Stimulated activated CD4-positive, alpha-beta T cell treated with anti-CD3 and anti-CD28 coated beads, TNF-alpha, amount 100 ng/mL, for 24 hours (primary cell): ENCODE measurements around the gene DPH3.
A peak's percentile ranks its signal among the peaks of the same experiment; 100 is the strongest.

ENCODE experiments used
- DNase-seq, 3 experiments: peaks; one replicate each; pipeline ENCODE4 v3.0.0-alpha.2; 2020; ENCODE audit warnings: low read depth in 3 of 3

DPH3 gene

GRCh38 chr3:16255326-16255725 lies 9.4 kb downstream of the DPH3 start:
- no peak for DNase-seq

- DNase-seq: no peak
Observed at GRCh38 chr3:16254916-16255315, 9.8 kb downstream of the DPH3 start.

GRCh38 chr3:16253601-16254000 lies 11.1 kb downstream of the DPH3 start:
- DNase-seq: no peak

GRCh38 chr3:16252988-16253387 lies 11.8 kb downstream of the DPH3 start:
- no peak for DNase-seq

GRCh38 chr3:16252243-16252978 lies 12.3 kb downstream of the DPH3 start:
- DNase-seq: no peak

- no peak for DNase-seq
Observed at GRCh38 chr3:16251316-16252085, 13.2 kb downstream of the DPH3 start.

- DNase-seq: no peak
Observed at GRCh38 chr3:16249886-16250285, 14.9 kb downstream of the DPH3 start.

GRCh38 chr3:16249336-16249735 lies 15.4 kb downstream of the DPH3 start:
- peak in 1 of 3 experiments; percentile 19 for DNase-seq

- DNase-seq: no peak
Observed at GRCh38 chr3:16248556-16248955, 16.2 kb downstream of the DPH3 start.

GRCh38 chr3:16247282-16248061 lies 17.3 kb downstream of the DPH3 start:
- DNase-seq: peak; percentile 48 to 67 (median 66)

GRCh38 chr3:16245609-16246008 lies 19.1 kb downstream of the DPH3 start:
- no peak for DNase-seq

GRCh38 chr3:16243706-16244490 lies 20.8 kb downstream of the DPH3 start:
- no peak for DNase-seq

- no peak for DNase-seq
Observed at GRCh38 chr3:16242177-16242576, 22.6 kb downstream of the DPH3 start.

- DNase-seq: no peak
Observed at GRCh38 chr3:16241225-16241624, 23.5 kb downstream of the DPH3 start.

- no peak for DNase-seq
Observed at GRCh38 chr3:16240229-16241023, 24.3 kb downstream of the DPH3 start.

- DNase-seq: no peak
Observed at GRCh38 chr3:16239780-16240179, 25.0 kb downstream of the DPH3 start.

- no peak for DNase-seq
Observed at GRCh38 chr3:16239086-16239770, 25.5 kb downstream of the DPH3 start.

GRCh38 chr3:16236856-16237393 lies 27.8 kb downstream of the DPH3 start:
- DNase-seq: no peak

GRCh38 chr3:16236030-16236639 lies 28.6 kb downstream of the DPH3 start:
- DNase-seq: no peak
